Hepatocyte (in vitro differentiated cells): ENCODE results near the gene EVX2. TPM values are rescaled to one million over a fixed set of nuclear protein-coding genes. Genes with fewer than 3 reads are reported as not detected.
A peak's percentile ranks its signal among the peaks of the same experiment; 100 is the strongest.

ENCODE experiments used
- DNase-seq: peaks from one replicate; pipeline ENCODE4 v3.0.0-alpha.2; 2016; ENCODE audit warnings: low spot score
- H2AFZ ChIP-seq: fragments of 200-600 bp; sonication (generic); 2 replicates; pipeline ENCODE4 v1.6.0; 2016; ENCODE audit warnings: antibody characterized with exemption, mild to moderate bottlenecking
- H3K27ac ChIP-seq: fragments of 200-600 bp; sonication (generic); 2 replicates; pipeline ENCODE4 v1.5.1; 2016; ENCODE audit warnings: mild to moderate bottlenecking
- H3K27me3 ChIP-seq: fragments of 200-600 bp; sonication (generic); 2 replicates; pipeline ENCODE4 v1.6.1; 2016
- H3K36me3 ChIP-seq: fragments of 200-600 bp; sonication (generic); replicated peaks from 2 replicates; pipeline ENCODE4 v1.5.1; 2016; ENCODE audit warnings: low read depth; ENCODE audit not compliant: insufficient read depth
- H3K4me1 ChIP-seq: fragments of 200-600 bp; sonication (generic); 2 replicates; pipeline ENCODE4 v1.5.1; 2016; ENCODE audit warnings: mild to moderate bottlenecking, moderate library complexity; ENCODE audit not compliant: insufficient read depth
- H3K4me2 ChIP-seq: fragments of 200-600 bp; sonication (generic); 2 replicates; pipeline ENCODE4 v1.6.0; 2016
- H3K4me3 ChIP-seq: fragments of 200-600 bp; sonication (generic); 2 replicates; pipeline ENCODE4 v1.5.1; 2016; ENCODE audit warnings: mild to moderate bottlenecking
- H3K79me2 ChIP-seq: fragments of 200-600 bp; sonication (generic); 2 replicates; pipeline ENCODE4 v1.6.0; 2017; ENCODE audit warnings: mild to moderate bottlenecking
- H3K9me2 ChIP-seq: fragments of 200-600 bp; sonication (generic); replicated peaks from 2 replicates; pipeline ENCODE4 v1.6.0; 2017; ENCODE audit warnings: mild to moderate bottlenecking; ENCODE audit not compliant: insufficient read depth
- H3K9me3 ChIP-seq: fragments of 200-600 bp; sonication (generic); 2 replicates; pipeline ENCODE4 v1.5.1; 2016; ENCODE audit warnings: low read depth, mild to moderate bottlenecking
- H4K20me1 ChIP-seq: fragments of 200-600 bp; sonication (generic); 2 replicates; pipeline ENCODE4 v1.6.0; 2016; ENCODE audit warnings: mild to moderate bottlenecking; ENCODE audit not compliant: insufficient read depth, poor library complexity, severe bottlenecking
- CTCF ChIP-seq: fragments of 200-600 bp; sonication (generic); IDR thresholded peaks from 2 replicates; pipeline ENCODE4 v1.5.1; 2016; ENCODE audit warnings: antibody characterized with exemption, mild to moderate bottlenecking; ENCODE audit not compliant: poor library complexity
- EZH2 ChIP-seq: fragments of 200-600 bp; sonication (generic); IDR thresholded peaks from 2 replicates; pipeline ENCODE4 v1.6.1; 2016; ENCODE audit warnings: antibody characterized with exemption, mild to moderate bottlenecking, borderline replicate concordance
- EZH2phosphoT487 ChIP-seq: fragments of 200-600 bp; sonication (generic); IDR thresholded peaks from one replicate; pipeline ENCODE4 v1.6.1; 2018; ENCODE audit warnings: antibody characterized with exemption, mild to moderate bottlenecking, low read depth, moderate library complexity; ENCODE audit not compliant: unreplicated experiment, severe bottlenecking
- WGBS: methylation state at CpG from one replicate; pipeline ENCODE4 v1.1.6; 2016; ENCODE audit warnings: low lambda C conversion rate; ENCODE audit errors: missing lambda C conversion rate; 5-methylcytosine and 5-hydroxymethylcytosine counted together
- polyA plus RNA-seq: library from polyadenylated mRNA; unstranded; fragments of >200 nt; fragmentation: Nextera tagmentation; extraction: Ambion mirVana; gene quantifications from 2 replicates; pipeline ENCODE4 v1.2.1, GENCODE V29; 2016
- total RNA-seq: library from RNA; depleted of rRNA; stranded (reverse); fragments of >200 nt; gene quantifications from 2 replicates; pipeline ENCODE4 v1.2.3, GENCODE V29; 2014

The EVX2 gene
- total and polyA plus RNA-seq, 2 experiments from 2014 or later = 1.7 to 3.5 TPM

- H3K4me1 ChIP-seq = peaks cover 5% of the 10 kb centered on the region
- peak overlapping the region; percentile 93 for H3K27ac ChIP-seq
- H3K9me2 ChIP-seq = no peaks in the 10 kb centered on the region
- no peaks in the 10 kb centered on the region for H4K20me1 ChIP-seq
- peaks cover 16% of the 10 kb centered on the region for H3K79me2 ChIP-seq
- no peak overlapping the region for H3K4me3 ChIP-seq
- no peak for DNase-seq
- H3K9me3 ChIP-seq = no peaks in the 10 kb centered on the region
- TF ChIP-seq CTCF (no peak), EZH2phosphoT487 (no peak), EZH2 (no peak)
- 41% methylated on average over 7 of the region's 7 CpGs for WGBS
- H3K27me3 ChIP-seq = peaks cover 92% of the 10 kb centered on the region
- no peaks in the 10 kb centered on the region for H3K36me3 ChIP-seq
- H2AFZ ChIP-seq = no peak overlapping the region
- H3K4me2 ChIP-seq = peak overlapping the region; percentile 84
These were observed 7.7 kb downstream of the EVX2 start for GRCh38 chr2:176076063-176076462.

GRCh38 chr2:176075481-176075880 lies 8.3 kb downstream of the EVX2 start:
- peak overlapping the region; percentile 18 for H3K4me3 ChIP-seq
- H2AFZ ChIP-seq = no peak overlapping the region
- H3K4me2 ChIP-seq = peak overlapping the region; percentile 84
- H3K27me3 ChIP-seq = peaks cover 92% of the 10 kb centered on the region
- H3K9me2 ChIP-seq = no peaks in the 10 kb centered on the region
- peaks cover 11% of the 10 kb centered on the region for H3K79me2 ChIP-seq
- TF ChIP-seq CTCF = no peak
- WGBS = 10% methylated on average over 15 of the region's 15 CpGs
- H3K36me3 ChIP-seq = no peaks in the 10 kb centered on the region
- H4K20me1 ChIP-seq = no peaks in the 10 kb centered on the region
- H3K9me3 ChIP-seq = no peaks in the 10 kb centered on the region
- H3K27ac ChIP-seq = peak overlapping the region; percentile 93
- peaks cover 5% of the 10 kb centered on the region for H3K4me1 ChIP-seq
- peak; percentile 28 for DNase-seq

GRCh38 chr2:176074919-176075425 lies 8.8 kb downstream of the EVX2 start:
- WGBS = 32% methylated on average over 7 of the region's 7 CpGs
- DNase-seq = no peak
- Histone ChIP-seq H3K9me3 (no peaks in the 10 kb centered on the region), H2AFZ (no peak overlapping the region), H3K27ac (peak overlapping the region; percentile 93), H3K4me3 (no peak overlapping the region), H3K4me2 (peak overlapping the region; percentile 84), H3K79me2 (peaks cover 11% of the 10 kb centered on the region), H3K27me3 (peaks cover 97% of the 10 kb centered on the region), H3K36me3 (no peaks in the 10 kb centered on the region), H3K4me1 (peaks cover 5% of the 10 kb centered on the region), H4K20me1 (no peaks in the 10 kb centered on the region), H3K9me2 (no peaks in the 10 kb centered on the region)
- TF ChIP-seq CTCF = no peak
- no peak for TF ChIP-seq EZH2phosphoT487
- no peak for TF ChIP-seq EZH2
